ENCODE results near the gene CDK11A.

GRCh38 chr1:1730870-1731269, 6.7 kb upstream of the CDK11A start:
- TF ChIP-seq GABPA (IDR thresholded peaks at IDR 0.05; ENCODE audit: low read depth) (no peak), CTCF (IDR thresholded peaks at IDR 0.05; ENCODE audit: insufficient read depth, low read length) (no peak), POLR2AphosphoS5 (IDR thresholded peaks at IDR 0.05; ENCODE audit: low read depth) (no peak), SPI1 (IDR thresholded peaks at IDR 0.05; ENCODE audit: borderline replicate concordance, low read depth) (no peak), REST (IDR thresholded peaks at IDR 0.05; ENCODE audit: insufficient replicate concordance, low read depth) (no peak)
